NK-92 treated with Interleukin-12 subunit alpha and Interleukin-12 subunit beta, amount 100 ng/mL, for 24 hours (cell line): Measurements from ENCODE around the gene NNAT.
"Not testable (repeated sequence)": the region's sequence is repeated elsewhere in the genome, so short reads cannot be mapped to it uniquely, and the experiment has no call there.

Experiments used
- DNase-seq: peaks from one replicate; lab custom pipeline; 2025; lab: John Stamatoyannopoulos, UW

Gene NNAT

DNA sequence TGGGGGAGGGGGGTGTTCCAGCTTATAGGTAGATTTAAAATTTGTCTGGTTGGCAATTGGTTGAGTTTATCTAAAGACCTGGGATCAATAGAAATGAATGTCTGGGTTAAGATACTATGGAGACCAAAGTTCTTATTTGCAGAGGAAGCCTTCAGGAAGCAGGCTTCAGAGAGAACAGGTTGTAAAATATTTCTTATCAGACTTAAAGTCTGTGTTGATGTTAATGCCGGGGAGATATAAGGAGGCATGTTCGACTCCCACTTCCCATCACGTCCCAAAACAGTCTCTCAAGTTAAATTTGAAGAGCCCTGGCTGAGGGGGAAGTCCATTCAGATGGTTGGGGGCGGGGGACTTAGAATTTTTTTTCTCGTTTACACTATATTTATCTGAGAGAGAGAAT lies 19.0 kb downstream of the NNAT start:
- DNase-seq: no peak

GRCh38 chr20:37540838-37541237 lies 19.8 kb downstream of the NNAT start:
- DNase-seq: not testable (repeated sequence)

GRCh38 chr20:37541326-37541725 lies 20.3 kb downstream of the NNAT start:
- DNase-seq: no peak

GRCh38 chr20:37542281-37542680 lies 21.2 kb downstream of the NNAT start:
- DNase-seq: no peak

DNA sequence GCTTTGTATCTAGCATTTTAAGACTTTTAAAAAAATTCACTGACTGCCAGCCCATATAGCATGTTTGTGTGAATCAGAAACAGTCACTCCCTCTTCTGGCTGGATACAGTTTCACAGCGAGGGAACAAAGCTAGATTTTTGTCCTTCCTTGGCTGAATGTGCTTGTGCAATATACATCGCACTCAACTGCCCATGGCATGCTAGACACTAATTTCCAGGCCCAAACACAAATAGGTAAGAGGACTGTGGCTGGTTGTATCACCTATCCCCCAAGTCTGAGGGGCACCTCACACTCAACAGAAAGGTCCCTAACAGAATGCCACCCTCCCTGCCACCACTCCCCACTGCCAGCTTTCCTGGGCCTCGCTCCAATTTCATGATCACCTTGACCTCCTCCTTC lies 22.8 kb downstream of the NNAT start:
- no peak for DNase-seq

DNA sequence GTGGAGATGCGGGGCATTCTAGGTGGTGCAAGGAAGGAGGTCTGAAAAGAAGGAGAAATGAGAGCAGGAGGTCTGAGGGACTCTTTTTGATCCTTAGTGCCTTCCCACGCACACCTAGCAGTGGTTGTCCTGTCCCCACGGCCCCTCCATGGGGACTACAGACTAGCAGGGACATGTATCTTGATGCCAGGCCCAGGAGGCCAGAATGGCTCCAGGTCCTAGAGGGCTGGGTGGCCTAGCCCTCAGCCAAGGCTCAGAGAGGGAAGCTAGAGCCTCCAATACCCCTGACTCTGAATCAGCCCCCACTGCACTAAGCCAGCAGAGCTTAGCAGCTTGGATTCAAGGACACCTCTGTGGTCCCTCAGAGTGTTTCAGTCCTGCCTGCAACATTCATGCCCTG lies 23.3 kb downstream of the NNAT start:
- no peak for DNase-seq

DNA sequence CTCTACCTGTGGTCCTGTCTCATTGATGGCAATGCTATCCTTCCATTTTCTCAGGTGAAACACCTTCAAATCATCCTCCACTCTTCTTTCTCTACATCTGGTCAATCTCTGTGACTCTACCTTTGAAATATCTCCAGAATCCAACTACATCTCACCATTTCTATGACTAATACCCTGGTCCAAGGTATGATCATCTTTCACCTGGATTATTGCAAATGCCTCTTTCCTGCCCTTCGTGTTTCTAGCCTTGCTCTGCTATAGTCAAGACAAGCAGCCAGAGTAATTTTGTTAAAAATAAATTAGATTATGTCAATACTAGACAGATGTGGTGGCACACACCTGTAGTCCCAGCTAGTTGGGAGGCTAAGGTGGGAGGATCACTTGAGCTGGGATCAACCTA lies 24.5 kb downstream of the NNAT start:
- no peak for DNase-seq

DNA sequence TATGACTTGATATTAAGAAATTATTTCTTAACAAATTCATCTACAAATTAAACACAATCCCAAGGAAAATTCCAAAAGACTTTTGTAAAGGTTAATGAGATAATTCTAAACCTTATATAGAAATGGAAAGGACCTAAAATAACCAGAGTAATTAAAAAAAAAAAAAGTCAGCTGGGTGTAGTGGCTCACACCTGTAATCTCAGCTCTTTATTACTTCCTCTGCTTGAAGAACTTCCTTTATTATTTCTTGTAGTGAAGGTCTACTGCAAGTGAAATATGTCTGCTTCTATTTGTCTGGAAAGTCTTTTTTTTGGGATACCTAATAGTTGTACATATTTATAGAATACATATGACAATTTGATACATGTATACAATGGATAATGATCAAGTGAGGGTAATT lies 26.9 kb downstream of the NNAT start:
- no peak for DNase-seq

DNA sequence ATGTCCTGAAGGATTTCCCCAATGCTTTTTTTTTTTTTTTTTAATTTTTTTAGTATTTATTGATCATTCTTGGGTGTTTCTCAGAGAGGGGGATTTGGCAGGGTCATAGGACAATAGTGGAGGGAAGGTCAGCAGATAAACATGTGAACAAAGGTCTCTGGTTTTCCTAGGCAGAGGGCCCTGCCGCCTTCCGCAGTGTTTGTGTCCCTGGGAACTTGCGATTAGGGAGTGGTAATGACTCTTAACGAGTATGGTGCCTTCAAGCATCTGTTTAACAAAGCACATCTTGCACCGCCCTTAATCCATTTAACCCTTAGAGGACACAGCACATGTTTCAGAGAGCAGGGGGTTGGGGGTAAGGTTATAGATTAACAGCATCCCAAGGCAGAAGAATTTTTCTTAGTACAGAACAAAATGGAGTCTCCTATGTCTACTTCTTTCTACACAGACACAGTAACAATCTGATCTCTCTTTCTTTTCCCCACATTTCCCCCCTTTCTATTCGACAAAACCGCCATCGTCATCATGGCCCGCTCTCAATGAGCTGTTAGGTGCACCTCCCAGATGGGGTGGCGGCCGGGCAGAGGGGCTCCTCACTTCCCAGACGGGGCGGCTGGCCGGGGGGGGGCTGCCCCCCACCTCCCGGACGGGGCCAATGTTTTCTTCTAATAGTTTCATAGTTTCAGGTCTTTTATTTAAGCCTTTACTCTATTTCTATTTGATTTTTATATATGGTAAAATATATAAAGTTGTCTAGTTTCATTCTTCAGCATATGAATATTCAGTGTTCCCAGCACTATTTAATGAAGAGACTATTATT lies 29.3 kb downstream of the NNAT start:
- not testable (repeated sequence) for DNase-seq

DNA sequence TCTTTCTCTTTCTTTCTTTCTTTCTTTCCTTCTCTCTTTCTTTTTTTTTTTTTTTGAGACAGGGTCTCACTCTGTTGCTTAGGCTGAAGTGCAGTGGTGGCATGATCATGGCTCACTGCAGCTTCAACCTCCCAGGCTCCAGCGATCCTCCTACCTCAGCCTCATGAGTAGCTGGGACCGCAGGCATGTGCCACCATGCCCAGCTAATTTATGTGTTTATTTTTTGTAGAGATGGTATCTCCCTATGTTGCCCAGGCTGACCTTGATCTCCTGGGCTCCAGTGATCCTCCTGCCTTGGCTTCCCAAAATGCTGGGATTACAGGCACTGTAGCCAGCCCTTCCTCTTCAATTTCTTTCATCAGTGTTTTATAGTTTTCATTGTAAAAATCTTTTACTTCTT lies 30.6 kb downstream of the NNAT start:
- DNase-seq: not testable (repeated sequence)

- DNase-seq: no peak
Observed at GRCh38 chr20:37552415-37552814, 31.4 kb downstream of the NNAT start.

DNA sequence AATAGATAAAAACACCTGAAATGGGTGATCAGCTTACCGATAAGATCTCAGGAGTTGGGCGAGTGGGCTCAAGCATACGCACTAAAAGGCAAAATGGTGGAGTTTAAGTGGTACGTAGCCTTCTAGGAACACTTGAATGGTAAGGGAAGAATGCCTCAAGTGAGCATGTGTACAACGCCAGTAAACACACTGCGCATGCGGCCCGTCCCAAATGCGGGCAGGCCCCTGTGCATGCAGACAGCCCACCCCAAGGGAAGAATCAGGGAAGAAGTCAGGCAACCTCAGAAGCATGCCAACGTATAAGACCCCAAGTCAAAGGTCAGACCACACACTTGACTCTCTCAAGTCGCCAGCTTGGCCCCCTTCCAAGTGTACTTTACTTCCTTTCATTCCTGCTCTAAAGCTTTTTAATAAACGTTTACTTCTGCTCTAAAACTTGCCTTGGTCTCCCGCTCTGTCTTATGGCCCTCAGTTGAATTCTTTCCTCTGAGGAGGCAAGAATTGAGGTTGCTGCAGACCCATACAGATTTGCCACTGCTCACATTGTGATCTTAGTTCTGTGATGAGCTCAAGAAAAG lies 33.8 kb downstream of the NNAT start:
- not testable (repeated sequence) for DNase-seq

DNA sequence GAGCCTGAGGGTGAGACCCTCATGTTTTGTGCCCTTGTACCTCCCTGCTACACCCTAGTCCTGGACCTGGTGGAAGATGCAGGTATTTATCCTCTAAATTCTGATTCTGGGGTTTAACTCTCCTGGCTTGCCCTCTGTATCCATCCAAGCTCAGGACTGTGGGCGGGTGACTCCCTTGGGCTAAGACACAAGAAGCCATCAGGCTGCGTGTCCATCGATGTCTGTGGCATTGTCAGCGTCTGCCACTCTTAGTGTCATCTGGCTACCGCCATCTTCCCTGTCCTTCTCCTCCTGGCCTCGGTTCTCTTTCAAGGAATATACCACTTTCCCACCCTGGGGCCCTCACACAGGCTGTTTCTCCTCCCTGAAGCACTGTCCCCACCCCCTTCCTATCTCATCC lies 35.5 kb downstream of the NNAT start:
- no peak for DNase-seq

- no peak for DNase-seq
Observed at GRCh38 chr20:37558306-37558705, 37.3 kb downstream of the NNAT start.

DNA sequence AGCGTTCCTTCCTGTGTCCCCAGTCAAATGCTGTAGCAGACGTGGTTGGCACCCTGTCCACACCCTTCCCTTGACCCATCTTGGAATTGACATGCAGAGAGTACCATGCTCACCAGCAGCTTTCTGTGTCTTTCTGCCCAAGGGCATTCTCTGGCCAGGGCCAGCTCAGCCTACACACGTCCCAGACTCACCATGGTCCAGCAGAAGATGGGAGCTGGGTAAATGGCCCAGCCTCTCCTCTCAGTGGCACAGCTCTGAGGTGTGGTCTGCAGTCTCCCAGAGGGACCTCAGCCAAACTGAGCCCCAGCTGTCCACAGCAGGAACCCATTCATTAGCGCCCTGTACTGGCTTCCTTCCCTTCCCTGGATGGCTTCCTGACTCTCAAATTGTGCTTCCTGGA lies 37.7 kb downstream of the NNAT start:
- no peak for DNase-seq

- no peak for DNase-seq
Observed at GRCh38 chr20:37559312-37560027, 38.4 kb downstream of the NNAT start.

- DNase-seq: no peak
Observed at GRCh38 chr20:37560629-37561028, 39.6 kb downstream of the NNAT start.

GRCh38 chr20:37562695-37563480 lies 41.8 kb downstream of the NNAT start:
- no peak for DNase-seq

GRCh38 chr20:37564016-37564387 lies 43.0 kb downstream of the NNAT start:
- no peak for DNase-seq

DNA sequence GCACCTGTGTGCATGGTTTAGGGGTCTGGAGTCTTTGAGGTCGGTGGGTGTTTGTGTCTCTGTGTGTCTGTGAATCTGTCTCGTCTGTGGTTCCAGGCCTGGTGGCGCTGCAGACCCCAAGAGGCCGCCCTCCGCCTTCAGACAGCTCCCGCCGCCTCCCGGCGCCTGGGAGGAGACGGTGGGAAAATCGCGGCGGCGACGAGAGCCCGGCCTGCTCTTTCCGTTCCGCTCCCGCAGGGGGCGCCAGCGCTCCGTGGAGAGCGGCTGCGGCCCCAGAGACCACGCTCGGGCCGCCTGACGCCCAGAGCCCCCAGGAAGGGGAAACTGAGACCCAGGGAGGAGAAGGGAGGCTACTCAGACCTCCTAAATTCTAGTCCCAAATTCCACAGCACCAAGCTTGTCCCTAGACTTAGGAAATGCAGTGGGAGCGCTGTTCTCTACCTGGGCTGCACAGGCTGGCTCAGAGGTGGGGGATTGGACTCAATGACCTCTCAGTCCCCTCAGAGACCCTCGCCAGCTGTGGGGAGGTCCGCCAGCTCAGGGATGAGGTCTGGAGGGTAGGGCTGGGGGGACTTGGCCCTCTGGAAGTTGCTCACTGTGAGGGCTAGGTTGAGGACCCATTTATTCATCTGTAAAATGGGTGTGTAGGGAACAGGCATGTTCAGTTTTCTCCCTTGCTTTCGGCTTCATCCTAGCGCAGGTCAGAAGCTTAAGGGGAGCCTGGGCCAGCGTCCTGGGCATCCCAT lies 43.5 kb downstream of the NNAT start:
- no peak for DNase-seq

- no peak for DNase-seq
Observed at GRCh38 chr20:37565134-37565811, 44.2 kb downstream of the NNAT start.
